ENCODE measurements around the gene SNX6. TPM values are rescaled to one million over a fixed set of nuclear protein-coding genes. Genes with fewer than 3 reads are reported as not detected.
"Not testable (repeated sequence)": the region's sequence is repeated elsewhere in the genome, so short reads cannot be mapped to it uniquely, and the experiment has no call there.

SNX6 gene
- 188 and 396 TPM in 2 replicates for total RNA-seq (2014; rRNA removed; shearing (Covaris generic))

DNA sequence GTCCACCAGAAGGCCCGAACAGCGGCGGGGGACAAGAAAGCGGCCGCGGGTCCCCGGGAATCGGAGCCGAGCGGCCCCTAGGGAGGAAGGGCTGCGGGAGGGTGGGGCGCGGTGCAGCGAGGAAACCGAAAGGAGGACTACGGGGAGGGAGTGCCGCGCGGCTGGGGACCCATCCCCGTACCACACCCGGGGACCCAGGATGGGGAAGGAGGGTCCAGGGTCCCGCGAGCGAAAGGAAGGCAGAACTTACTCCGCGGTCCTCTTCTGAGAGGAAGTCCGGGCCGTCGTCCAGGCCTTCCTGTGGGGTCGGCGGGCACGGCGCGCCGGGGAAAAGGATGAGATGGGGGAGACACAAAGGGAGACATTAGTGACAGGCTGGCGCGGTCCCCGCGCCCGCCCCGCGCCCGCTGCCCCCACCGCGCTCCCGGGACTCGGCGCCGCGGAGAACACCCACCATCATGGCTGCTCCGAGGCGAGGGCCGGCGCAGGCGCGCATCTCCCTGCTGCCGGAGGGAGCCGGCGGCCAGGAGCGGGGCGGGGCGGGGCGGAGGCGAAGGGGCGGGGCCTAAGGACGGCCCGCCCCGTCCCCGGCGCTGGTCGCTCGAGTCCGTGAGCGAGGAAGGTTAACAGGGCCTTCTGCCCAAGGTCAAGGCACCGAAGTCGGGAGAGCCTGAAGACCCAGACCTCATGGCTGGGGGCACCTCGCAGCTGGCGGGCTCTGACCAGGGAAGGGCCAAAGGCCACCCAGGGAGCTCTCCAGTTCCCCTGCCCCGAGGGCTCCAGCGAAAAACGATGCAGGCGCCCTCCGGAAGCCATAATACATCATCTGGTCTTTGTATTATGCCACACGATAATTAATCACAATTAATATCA lies at the start of gene SNX6:
TSS of gene SNX6 (minus strand) at position 492 of the 873 bp plus-strand sequence. CDS start at position 460, 32 bp downstream.
- DNase-seq (ENCODE audit: low read depth): peak; percentile 67

DNA sequence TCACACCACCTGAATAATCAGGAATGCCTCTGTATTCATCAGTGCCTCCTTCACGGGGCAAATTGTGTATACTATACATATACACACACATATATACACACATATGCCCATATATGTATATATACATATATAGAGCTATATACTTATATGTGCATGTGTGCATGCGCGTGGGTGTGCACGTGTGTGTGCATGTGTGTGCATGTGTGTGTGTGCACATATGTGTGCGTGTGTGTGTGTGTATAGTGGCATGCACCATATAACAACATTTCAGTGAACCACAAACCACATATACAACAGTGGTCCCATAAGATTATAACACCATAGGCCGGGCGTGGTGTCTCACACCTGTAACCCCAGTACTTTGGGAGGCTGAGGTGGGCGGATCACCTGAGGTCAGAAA lies 48.8 kb upstream of the SNX6 start:
- no peak for DNase-seq (ENCODE audit: low read depth)

- peak; percentile 67 for DNase-seq (ENCODE audit: low read depth)
These were observed 48.4 kb upstream of the SNX6 start for GRCh38 chr14:34678306-34678705.

GRCh38 chr14:34676516-34677211 lies 46.7 kb upstream of the SNX6 start:
- DNase-seq (ENCODE audit: low read depth): no peak

- no peak for DNase-seq (ENCODE audit: low read depth)
These were observed 43.8 kb upstream of the SNX6 start for GRCh38 chr14:34673702-34674101.

GRCh38 chr14:34671716-34672115 lies 41.8 kb upstream of the SNX6 start:
- DNase-seq (ENCODE audit: low read depth): no peak

DNA sequence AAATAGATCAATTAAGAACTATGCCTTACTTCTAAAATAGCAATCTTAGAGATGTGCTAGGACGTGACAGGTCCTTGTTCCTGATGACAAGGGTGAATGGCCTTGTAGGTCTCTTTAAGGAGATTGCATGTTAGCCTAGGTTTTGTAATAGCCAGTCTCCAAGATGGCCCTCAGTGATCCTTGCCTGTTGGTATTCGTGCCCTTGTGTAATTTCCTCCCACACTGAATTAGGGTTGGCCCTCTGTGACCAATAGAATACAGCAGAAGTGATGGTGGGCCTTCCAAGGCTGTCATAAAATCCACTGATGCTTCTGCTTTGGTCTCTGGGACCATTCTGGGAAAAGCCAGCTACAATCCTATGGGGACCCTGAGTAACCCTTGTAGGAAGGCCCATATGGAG lies 38.2 kb upstream of the SNX6 start:
- DNase-seq (ENCODE audit: low read depth): no peak

DNA sequence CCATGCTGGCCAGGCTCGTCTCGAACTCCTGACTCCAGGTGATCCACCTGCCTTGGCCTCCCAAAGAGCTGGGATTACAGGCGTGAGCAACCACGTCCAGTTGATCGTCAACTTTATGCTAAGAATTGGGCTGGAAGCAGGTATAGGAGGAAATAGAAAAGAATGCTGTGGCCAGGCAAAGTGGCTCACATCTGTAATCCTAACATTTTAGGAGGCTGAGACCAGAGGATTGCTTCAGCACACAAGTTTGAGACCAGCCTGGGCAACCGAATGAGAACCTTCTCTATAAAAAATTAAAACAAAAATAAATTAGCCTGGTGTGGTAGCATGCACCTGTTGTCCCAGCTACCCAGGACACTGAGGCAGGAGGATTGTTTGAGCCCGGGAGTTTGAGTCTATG lies 37.1 kb upstream of the SNX6 start:
- DNase-seq (ENCODE audit: low read depth): no peak

DNA sequence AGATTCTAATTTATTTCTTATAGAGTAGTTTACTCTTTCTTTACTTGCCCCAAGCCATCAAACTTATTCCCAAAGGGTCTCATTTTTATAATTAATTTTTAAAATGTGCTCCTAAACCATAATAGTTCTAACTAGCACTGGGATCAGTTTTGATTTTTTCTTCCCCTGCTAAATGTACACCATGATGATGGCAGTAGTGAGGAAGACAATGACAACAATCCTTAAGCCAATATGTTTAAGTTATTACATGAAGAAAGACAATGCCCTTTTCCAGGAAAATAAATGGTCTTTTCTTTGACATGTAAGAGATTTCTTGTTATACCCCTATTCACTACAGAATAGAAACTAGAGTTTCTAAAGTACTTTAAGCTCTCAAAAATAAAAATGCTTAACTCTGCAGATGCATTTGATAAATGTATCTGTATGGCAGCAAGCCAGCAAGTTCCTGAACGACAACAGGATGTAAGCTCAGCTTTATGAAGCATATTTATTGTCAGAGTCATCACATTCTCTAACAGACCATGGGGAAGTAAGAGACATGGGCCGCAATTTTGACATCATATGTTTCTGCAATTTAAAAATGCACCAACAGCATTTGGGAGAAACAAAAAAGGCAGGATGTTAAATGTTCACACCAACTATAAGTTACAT lies 36.0 kb upstream of the SNX6 start:
- peak; percentile 85 for DNase-seq (ENCODE audit: low read depth)

GRCh38 chr14:34662561-34663088 lies 32.7 kb upstream of the SNX6 start:
- no peak for DNase-seq (ENCODE audit: low read depth)

DNA sequence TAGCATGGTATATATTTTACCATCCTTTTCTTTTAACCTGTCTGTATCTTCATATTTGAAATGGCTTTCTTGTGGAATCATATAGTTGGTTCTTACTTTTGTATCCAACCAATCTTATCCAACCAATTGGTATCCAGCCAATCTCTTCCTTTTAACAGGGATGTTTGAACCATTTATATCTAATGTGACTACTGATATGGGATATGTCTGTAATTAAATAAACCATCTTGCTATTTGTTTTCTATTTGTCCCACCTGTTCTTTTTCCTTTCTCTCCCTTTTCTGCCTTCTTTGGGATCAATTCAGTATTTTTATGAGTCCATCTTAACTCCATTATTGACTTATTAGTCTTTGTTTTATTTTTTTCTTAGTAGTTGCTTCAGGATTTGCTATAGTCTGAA lies 30.8 kb upstream of the SNX6 start:
- no peak for DNase-seq (ENCODE audit: low read depth)

- DNase-seq (ENCODE audit: low read depth): no peak
These were observed 26.0 kb upstream of the SNX6 start for GRCh38 chr14:34655959-34656358.

DNA sequence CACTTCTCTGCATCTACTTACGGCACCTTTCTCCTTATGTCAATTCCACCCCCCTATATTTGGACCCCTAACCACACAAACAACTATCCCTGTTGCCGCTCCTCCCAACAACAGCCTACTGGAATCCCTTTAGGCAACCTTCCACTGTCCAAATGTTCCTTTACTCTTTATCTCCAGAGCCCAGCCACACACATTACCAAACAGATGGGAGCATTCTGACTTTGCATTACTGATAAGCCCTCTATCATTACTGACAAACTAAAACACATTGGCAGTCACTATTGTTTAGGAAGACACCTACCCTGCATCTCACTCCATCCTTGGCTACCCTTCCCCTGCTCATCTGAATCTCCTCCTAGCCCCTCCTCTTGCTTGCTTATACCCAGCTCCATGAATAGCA lies 23.1 kb upstream of the SNX6 start:
- not testable (repeated sequence) for DNase-seq (ENCODE audit: low read depth)

- DNase-seq (ENCODE audit: low read depth): not testable (repeated sequence)
These were observed 22.4 kb upstream of the SNX6 start for GRCh38 chr14:34652348-34652747.

DNA sequence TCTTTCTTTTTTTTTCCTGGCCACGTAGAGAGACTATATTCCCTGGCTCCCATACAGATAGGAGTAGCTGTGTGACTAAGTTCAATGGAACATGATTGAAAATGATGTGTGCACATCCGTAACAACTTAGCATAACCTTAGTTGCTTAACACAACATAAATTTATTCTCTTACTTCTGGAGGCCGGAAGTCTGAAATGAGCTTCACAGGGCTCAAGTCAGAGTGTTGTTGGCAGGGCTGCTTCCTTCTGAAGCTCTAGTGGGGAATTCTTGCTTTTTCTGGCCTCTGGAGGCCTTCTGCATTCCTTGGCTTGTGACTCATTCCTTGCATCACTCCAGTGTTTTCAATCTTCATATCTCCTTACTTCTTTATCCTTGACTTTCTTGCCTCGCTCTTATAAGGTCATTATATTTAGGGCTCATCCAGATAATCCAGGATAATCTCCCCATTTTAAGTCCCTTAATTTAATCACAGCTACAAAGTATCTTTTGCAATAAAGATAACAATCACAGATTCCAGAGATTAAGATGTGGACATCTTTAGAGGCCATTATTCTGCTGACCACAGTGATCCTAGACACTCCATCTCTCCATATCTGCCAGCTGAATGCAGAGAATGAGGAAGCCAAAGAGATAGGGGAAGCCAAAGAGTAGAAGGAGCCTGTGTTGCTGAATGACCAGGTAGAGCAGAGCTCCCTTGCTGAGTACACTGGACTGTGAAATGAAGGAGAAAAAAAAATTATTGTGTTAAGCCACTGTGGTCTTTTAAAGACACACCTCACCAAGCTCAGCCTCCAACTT lies 21.0 kb upstream of the SNX6 start:
- DNase-seq (ENCODE audit: low read depth): peak; percentile 98

GRCh38 chr14:34650006-34650405 lies 20.1 kb upstream of the SNX6 start:
- peak; percentile 56 for DNase-seq (ENCODE audit: low read depth)

- peak; percentile 91 for DNase-seq (ENCODE audit: low read depth)
These were observed 19.4 kb upstream of the SNX6 start for GRCh38 chr14:34649344-34649743.

DNA sequence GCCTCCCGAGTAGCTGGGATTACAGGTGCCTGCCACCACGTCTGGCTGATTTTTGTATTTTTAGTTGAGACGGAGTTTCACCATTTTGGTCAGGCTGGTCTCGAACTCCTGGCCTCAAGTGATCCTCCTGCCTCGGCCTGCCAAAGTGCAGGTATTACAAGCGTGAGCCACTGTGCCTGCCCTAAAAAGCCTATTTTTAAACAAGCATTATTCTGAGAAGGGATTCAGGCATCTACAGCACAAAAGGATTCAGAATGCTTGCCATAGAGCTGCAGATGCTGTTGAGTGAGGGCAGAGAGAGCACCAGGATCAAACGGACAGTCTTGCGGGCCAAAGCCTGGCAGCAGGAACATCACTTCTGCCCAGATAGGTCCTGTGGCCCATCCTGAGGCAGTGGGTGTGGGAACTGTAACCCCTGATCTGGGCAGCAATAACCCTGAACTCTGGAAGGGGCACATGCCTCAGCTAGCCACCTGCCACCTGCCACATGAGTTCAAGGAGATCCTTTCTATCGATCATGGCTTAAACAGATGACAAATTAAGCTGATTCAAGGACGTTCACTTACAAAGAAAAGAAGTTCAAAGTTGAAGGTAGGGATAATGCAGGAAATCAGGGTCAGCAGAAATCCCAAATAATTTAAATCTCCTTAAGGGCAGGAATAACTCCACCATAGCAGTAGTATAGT lies 16.8 kb upstream of the SNX6 start:
- DNase-seq (ENCODE audit: low read depth): no peak

- DNase-seq (ENCODE audit: low read depth): no peak
These were observed 13.4 kb upstream of the SNX6 start for GRCh38 chr14:34643361-34643760.

DNA sequence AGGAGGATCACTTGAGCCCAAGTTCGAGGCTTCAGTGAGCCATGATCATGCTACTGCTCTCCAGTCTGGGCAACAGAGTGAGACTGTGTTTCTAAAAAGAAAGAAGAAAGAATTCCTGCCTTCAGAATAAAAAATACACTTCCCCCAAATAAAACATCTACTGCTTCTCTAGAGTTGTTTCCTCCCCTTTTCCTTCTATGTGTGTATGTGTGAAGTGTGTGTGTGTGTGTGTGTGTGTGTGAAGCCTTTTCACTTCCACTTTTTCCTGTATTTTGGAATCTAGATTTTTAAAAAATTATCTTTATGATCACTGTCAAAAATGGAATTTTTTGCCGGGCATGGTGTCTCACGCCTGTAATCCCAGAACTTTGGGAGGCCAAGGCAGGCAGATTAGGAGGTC lies 12.6 kb upstream of the SNX6 start:
- DNase-seq (ENCODE audit: low read depth): no peak

GRCh38 chr14:34640826-34641225 lies 10.9 kb upstream of the SNX6 start:
- no peak for DNase-seq (ENCODE audit: low read depth)
